ENCODE measurements around the gene NEK7.

- TF ChIP-seq, protein P1, sequence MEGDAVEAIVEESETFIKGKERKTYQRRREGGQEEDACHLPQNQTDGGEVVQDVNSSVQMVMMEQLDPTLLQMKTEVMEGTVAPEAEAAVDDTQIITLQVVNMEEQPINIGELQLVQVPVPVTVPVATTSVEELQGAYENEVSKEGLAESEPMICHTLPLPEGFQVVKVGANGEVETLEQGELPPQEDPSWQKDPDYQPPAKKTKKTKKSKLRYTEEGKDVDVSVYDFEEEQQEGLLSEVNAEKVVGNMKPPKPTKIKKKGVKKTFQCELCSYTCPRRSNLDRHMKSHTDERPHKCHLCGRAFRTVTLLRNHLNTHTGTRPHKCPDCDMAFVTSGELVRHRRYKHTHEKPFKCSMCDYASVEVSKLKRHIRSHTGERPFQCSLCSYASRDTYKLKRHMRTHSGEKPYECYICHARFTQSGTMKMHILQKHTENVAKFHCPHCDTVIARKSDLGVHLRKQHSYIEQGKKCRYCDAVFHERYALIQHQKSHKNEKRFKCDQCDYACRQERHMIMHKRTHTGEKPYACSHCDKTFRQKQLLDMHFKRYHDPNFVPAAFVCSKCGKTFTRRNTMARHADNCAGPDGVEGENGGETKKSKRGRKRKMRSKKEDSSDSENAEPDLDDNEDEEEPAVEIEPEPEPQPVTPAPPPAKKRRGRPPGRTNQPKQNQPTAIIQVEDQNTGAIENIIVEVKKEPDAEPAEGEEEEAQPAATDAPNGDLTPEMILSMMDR (conservative IDR thresholded peaks at IDR 0.05): no peak
- TF ChIP-seq ZFX (IDR thresholded peaks at IDR 0.05): no peak
Measured at GRCh38 chr1:198162091-198162767, 5.4 kb downstream of the NEK7 start.

Measured in C4-2B (cell line).